GM18499 (cell line): Measurements from ENCODE around the gene KRTAP16-1.
"Not testable (repeated sequence)": the region's sequence is repeated elsewhere in the genome, so short reads cannot be mapped to it uniquely, and the experiment has no call there.

Source experiments
- ATAC-seq: cut with Tn5 transposase; IDR thresholded peaks from one replicate; pipeline ENCODE4 v1.9.1; 2021; ENCODE audit warnings: moderate number of reproducible peaks; ENCODE audit not compliant: insufficient read depth, unreplicated experiment

KRTAP16-1 gene

GRCh38 chr17:41308918-41309359 lies at the start of gene KRTAP16-1:
KRTAP16-1 (minus strand) TSS chr17:41309309; CDS start chr17:41309253, 56 bp downstream.
- ATAC-seq = no peak

- ATAC-seq = no peak
These were observed 45.4 kb upstream of the KRTAP16-1 start for GRCh38 chr17:41354536-41354935.

- no peak for ATAC-seq
These were observed 43.7 kb upstream of the KRTAP16-1 start for GRCh38 chr17:41352597-41353366.

- no peak for ATAC-seq
These were observed 42.1 kb upstream of the KRTAP16-1 start for GRCh38 chr17:41351177-41351576.

GRCh38 chr17:41350381-41350878 lies 41.3 kb upstream of the KRTAP16-1 start, which contains the start of gene KRT33A:
KRT33A (minus strand) TSS chr17:41350828; CDS start chr17:41350767, 61 bp downstream.
- not testable (repeated sequence) for ATAC-seq

- no peak for ATAC-seq
These were observed 39.0 kb upstream of the KRTAP16-1 start for GRCh38 chr17:41347869-41348760.

- not testable (repeated sequence) for ATAC-seq
These were observed 37.3 kb upstream of the KRTAP16-1 start for GRCh38 chr17:41346421-41346820.

GRCh38 chr17:41345992-41346391 lies 36.9 kb upstream of the KRTAP16-1 start:
- no peak for ATAC-seq

- no peak for ATAC-seq
These were observed 33.9 kb upstream of the KRTAP16-1 start for GRCh38 chr17:41343029-41343428.

GRCh38 chr17:41340934-41341861 lies 32.1 kb upstream of the KRTAP16-1 start:
- ATAC-seq = no peak

GRCh38 chr17:41340494-41340893 lies 31.4 kb upstream of the KRTAP16-1 start:
- no peak for ATAC-seq

- no peak for ATAC-seq
These were observed 30.6 kb upstream of the KRTAP16-1 start for GRCh38 chr17:41339571-41340172.

- ATAC-seq = no peak
These were observed 29.9 kb upstream of the KRTAP16-1 start for GRCh38 chr17:41338961-41339485.

- no peak for ATAC-seq
These were observed 26.6 kb upstream of the KRTAP16-1 start for GRCh38 chr17:41335747-41336146.

GRCh38 chr17:41334385-41335305 lies 25.5 kb upstream of the KRTAP16-1 start:
- ATAC-seq = no peak

- ATAC-seq = no peak
These were observed 24.7 kb upstream of the KRTAP16-1 start for GRCh38 chr17:41333836-41334235.

GRCh38 chr17:41333098-41333497 lies 24.0 kb upstream of the KRTAP16-1 start:
- ATAC-seq = no peak

GRCh38 chr17:41332239-41332638 lies 23.1 kb upstream of the KRTAP16-1 start:
- ATAC-seq = no peak
